ENCODE measurements around the gene RWDD3.

The RWDD3 gene

DNA sequence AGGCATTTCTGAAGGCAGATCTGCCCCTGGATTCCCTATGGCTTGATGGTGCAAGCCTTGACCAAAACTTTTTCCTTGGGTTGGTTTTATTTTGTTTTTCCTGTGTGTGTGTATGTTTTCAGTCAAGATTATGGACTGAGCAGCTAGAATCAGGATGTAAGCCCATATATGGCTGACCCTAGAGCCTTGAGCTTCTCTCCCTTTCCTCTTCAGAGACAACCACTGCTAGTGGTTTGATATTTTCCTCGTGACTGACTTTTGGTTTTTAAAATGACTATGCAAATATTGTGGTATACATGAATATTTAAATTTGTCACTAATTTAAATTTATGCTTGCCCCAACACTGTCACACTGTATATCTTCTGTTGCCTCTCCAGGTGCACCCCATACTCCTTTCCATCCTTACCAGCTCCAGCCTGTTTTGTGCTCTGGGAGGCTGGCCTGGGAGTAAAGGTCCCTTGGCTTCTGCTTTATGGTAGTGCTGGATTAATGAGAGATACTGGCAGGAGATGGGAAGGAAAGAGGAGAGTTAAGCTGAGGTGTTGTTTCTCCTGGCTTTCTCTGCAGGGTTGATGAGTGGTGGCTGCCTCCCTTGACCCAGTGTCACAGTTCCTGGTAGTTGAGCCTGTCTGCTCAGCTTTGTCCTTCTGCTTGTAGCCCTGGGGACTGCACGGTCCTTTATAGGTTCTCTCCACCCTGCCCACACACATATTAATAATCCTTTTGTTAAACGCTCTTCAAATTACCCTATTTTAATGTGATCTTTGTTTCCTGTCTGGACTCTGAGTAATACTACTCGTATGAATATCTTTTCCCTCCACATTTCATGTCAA lies 44.4 kb downstream of the RWDD3 start:
- FAIRE-seq (no peak), DNase-seq (ENCODE audit: extremely low spot score, insufficient read length, low read depth) (no peak)

DNA sequence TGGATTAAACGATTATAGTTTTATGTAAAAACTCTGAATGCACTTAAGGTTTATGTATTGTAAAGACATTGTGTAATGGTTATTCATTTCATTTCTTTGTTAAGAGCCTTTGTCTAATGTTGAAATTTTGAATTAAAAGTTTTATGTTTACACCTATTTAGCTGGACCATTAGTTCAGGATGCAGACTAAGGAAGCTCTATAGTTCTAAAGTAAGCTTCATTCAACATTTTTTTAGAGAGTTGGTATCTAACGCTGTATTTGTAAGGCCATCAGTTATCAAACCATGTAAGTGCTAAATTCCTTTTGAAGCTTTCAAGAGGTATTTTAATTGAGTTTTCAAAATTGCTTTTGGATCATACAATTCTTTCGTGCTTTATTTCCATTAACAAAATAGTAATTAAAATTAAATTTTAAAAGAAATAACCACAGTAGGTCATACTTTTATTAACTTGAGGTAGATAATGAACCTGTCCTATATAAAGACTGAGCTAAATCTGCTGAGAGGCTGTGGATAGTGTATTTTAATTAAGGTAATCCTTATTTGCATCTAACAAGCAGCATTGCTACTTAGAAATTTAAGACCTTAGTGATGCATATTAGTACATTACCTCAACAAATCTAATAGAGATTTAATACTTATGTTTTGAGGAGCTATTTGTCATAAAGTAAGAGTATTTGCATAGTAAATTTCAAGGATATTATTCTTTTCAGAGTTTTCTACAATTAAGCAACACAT lies 47.9 kb downstream of the RWDD3 start:
- FAIRE-seq (no peak), DNase-seq (ENCODE audit: extremely low spot score, insufficient read length, low read depth) (no peak)

DNA sequence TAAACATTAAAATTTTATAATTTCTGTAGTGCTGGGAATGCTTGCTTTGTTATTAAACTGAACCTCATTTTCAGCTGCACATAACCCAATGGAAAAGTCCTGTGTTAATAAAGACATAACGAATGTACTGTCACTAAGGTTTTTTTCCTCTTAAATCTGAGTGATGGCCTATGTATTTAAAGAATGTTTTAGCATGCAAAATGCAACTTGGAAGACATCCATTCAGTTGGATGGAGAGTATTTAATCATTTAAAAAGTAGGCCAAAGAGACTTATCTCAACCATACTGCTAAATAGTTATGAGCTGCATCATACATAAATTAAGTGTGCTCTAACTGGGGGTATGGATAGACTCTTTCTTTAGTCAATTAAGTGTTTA lies 48.5 kb downstream of the RWDD3 start:
- FAIRE-seq (no peak), DNase-seq (ENCODE audit: extremely low spot score, insufficient read length, low read depth) (no peak)

DNA sequence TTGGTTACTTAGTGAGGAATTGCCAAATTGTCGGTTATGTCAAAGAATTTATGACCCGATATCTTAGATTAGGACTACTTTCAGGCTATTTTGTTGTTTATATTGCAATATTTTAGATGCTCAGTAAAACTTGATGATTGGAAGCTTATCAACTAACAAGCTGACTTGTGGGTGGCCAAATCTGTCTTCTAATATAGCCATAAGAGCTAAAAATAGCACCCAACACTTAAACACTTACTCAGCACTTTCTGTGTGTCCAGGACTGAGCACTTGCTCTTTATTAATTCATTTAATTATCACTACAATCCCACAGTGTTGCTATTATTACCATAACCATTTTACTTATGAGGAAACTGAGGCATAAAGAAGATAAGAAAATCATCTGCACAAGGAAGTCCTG lies 50.4 kb downstream of the RWDD3 start:
- no peak for FAIRE-seq
- no peak for DNase-seq (ENCODE audit: extremely low spot score, insufficient read length, low read depth)

DNA sequence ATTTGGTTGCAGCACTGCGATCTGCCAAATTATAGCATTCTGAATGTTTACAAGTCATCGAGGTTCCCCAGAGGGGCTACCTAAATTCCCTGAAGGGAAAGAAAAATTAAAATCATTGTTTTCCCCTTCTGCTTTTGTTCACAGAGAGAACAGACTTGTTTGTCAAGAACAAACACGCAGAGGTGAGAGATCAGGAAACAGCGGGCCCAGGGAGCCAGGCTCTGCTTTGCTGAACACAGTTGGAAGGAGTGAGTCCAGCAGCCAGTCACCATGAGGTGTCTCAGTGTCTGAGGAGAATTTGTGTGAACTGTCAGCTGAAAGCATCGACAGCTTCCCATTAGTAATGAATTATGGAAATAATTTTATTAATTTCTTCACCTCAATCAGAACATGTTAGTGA lies 52.5 kb downstream of the RWDD3 start:
- FAIRE-seq (no peak), DNase-seq (ENCODE audit: extremely low spot score, insufficient read length, low read depth) (no peak)

DNA sequence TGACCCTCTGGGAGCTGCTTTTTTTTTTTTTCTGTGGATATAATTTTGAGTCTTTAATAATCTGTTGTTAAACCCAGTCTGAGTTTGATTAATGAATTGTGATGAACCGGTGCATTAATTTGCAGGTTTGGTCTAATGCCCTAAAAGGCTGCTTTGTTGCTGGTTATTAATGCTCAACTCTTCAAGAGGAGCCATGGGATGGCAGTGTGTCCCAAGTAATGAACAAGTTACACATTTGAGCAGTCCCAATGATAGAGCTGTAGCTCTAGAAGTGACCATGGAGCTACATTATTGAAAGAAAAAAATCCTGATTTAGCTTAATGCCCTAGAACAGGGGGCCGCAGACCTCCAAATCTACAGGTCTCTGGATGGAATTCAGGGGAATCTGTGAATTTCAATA lies 53.1 kb downstream of the RWDD3 start:
- FAIRE-seq (no peak), DNase-seq (ENCODE audit: extremely low spot score, insufficient read length, low read depth) (no peak)

DNA sequence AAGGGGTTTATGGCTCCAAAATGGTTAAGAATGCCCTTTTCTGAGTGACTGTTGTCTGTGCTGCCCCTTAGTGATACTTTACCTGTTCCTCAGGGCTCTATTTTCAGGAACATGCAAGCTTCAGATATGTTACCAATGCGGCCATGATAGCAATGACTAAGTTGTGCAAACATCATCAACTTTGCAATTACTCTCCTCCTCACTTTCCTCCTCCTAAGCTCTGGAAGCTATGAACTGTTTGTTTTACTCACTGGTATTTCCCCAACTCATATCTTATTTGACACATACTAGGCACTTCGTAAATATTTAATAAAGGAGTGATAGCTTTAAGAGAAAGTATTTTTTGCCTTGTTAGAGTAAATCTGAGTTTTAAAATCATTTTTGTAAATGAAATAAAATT lies 53.8 kb downstream of the RWDD3 start:
- FAIRE-seq: no peak

More for the DNA sequence above, 53.8 kb downstream of the RWDD3 start:
- no peak for DNase-seq (ENCODE audit: extremely low spot score, insufficient read length, low read depth)
